Activated CD8-positive, alpha-beta memory T cell treated with anti-CD3 and anti-CD28 coated beads for 1 hour (primary cell): ENCODE results near the gene LLPH.

Source experiments
- DNase-seq, 2 donors: peaks; one replicate each; pipeline ENCODE4 v3.0.0-alpha.2; 2020; ENCODE audit warnings: low read depth in 1 of 2; ENCODE audit errors: extremely low read depth in 1 of 2

The LLPH gene

DNA sequence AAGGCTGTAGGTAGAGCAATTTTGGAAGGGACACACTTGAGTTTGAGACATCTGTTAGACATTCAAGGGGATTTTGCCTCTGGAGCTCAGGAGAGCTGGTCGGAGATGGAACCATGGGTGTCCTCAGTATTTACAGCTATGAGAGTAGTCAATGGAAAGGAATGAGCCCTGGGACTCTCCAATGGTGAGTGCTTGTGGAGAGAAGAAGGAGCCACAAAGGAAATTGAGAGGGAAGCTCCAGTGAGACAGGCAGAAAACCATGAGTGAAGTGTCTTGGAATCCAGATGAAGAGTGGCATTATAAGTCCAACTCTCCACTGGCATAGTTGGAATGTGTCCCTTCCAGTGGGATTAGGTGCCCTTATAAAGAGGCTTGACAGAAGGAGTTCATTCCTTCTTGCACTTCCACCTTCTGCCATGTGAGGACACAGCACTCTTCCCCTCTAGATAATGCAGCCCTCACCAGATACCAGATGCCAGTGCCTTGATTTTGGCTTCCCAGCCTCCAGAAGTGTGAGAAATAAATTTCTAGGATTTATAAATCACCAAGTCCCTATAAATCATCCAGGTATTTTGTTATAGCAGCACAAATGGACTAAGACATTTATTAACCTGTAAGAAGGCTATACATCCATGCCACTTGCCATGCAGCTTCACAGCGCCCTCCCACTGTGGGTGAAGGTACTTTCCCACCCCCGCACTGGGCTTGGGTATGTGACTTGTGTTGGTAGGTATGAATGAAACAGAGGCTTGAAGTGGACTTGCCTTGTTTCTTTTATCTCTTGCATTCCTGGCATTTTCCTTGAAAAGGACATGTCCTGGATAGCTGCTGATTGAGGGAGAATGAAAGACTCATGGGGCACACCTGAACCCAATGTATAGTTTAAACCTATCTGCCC is 27.3 kb downstream of the LLPH start:
- DNase-seq, result no peak

GRCh38 chr12:66092559-66093269 is 37.8 kb downstream of the LLPH start:
- DNase-seq, result no peak

GRCh38 chr12:66090157-66090556 is 40.4 kb downstream of the LLPH start:
- no peak for DNase-seq

GRCh38 chr12:66087365-66087943 is 43.1 kb downstream of the LLPH start:
- peak in 1 of 2 donors; percentile 29 for DNase-seq

GRCh38 chr12:66085998-66086397 is 44.6 kb downstream of the LLPH start:
- no peak for DNase-seq

- DNase-seq, result no peak
Observed at GRCh38 chr12:66085213-66085612, 45.3 kb downstream of the LLPH start.

- no peak for DNase-seq
Observed at GRCh38 chr12:66083766-66084165, 46.8 kb downstream of the LLPH start.

DNA sequence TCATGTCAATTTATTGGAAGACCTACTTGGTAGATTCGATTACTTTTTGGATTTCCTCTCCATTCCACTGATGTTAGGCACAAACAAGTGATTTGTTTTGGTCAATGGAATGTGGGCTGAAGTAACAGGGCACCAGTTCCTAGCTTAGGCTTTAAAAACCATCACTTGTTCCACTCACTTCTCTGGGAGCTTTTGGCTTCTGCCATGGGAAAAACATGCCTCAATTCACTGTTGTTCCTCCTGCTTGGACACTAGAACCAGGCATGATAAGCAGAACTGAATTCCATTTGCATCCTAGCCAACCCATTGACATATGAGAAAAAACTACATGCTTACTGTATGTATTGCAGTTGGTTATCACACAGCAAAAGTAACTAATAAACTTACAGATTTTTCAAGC is 47.8 kb downstream of the LLPH start:
- no peak for DNase-seq

- DNase-seq, result no peak
Observed at GRCh38 chr12:66080791-66081190, 49.8 kb downstream of the LLPH start.

- DNase-seq, result no peak
Observed at GRCh38 chr12:66077542-66077941, 53.0 kb downstream of the LLPH start.

- DNase-seq, result no peak
Observed at GRCh38 chr12:66074561-66074960, 56.0 kb downstream of the LLPH start.

DNA sequence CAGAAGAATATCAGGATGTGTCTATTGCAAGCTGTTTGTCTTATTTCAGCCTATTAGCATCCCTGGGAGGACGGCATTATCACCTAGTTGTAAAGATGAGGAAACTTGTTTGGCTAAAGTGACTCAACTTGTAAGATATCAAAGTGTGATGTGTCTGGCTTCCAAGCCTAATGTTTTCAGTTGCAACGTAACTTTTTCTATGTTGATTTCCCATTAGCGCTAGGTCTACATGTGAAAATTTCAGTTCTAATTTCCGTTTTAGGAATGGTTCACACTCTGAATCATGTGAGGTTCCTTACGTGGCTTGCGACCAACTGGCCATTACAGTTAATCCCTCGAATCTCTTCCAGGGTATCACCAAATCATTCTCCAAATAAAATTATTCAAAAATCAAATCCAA is 58.0 kb downstream of the LLPH start:
- no peak for DNase-seq

GRCh38 chr12:66072135-66072534 is 58.4 kb downstream of the LLPH start:
- no peak for DNase-seq

DNA sequence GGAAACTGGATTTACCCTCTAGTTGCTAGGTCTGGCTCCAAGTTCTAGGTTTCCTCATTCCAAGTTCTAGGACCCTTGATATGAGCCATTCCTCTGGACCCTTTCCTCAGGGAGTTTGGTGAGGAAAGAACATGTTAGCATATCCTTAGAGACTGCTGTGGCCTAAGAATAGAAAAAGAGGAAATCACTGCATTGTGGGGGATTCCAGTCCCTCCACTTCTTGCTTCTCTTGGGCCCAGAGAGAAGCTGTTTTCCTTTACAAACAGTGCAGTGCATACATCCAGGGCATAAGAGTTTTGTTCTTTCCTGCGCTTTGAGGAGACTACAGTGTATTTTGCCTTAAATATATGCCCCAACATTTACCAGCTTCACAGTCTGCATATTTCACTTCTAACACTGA is 59.0 kb downstream of the LLPH start:
- DNase-seq, result no peak

GRCh38 chr12:66070378-66071120 is 60.0 kb downstream of the LLPH start:
- DNase-seq, result no peak

GRCh38 chr12:66066929-66067523 is 63.5 kb downstream of the LLPH start:
- no peak for DNase-seq
